Amniotic stem cell (primary cell): ENCODE measurements around the gene XRCC5.
"Not testable (repeated sequence)": the region's sequence is repeated elsewhere in the genome, so short reads cannot be mapped to it uniquely, and the experiment has no call there.

Source experiments
- DNase-seq: peaks from one replicate; lab custom pipeline; 2025; lab: John Stamatoyannopoulos, UW

XRCC5 gene

GRCh38 chr2:216119146-216119545 is 10.0 kb downstream of the XRCC5 start:
- no peak for DNase-seq

- DNase-seq, result no peak
These were observed 10.8 kb downstream of the XRCC5 start for GRCh38 chr2:216119986-216120385.

GRCh38 chr2:216121255-216121654 is 12.1 kb downstream of the XRCC5 start:
- DNase-seq, result no peak

GRCh38 chr2:216126943-216127342 is 17.8 kb downstream of the XRCC5 start:
- DNase-seq, result no peak

- no peak for DNase-seq
These were observed 21.3 kb downstream of the XRCC5 start for GRCh38 chr2:216130346-216130971.

- no peak for DNase-seq
These were observed 22.2 kb downstream of the XRCC5 start for GRCh38 chr2:216131175-216131926.

- no peak for DNase-seq
These were observed 23.4 kb downstream of the XRCC5 start for GRCh38 chr2:216132585-216132984.

GRCh38 chr2:216133397-216133796 is 24.2 kb downstream of the XRCC5 start:
- no peak for DNase-seq

GRCh38 chr2:216134958-216135541 is 25.9 kb downstream of the XRCC5 start:
- no peak for DNase-seq

GRCh38 chr2:216139884-216140283 is 30.7 kb downstream of the XRCC5 start:
- no peak for DNase-seq

- DNase-seq, result not testable (repeated sequence)
These were observed 32.4 kb downstream of the XRCC5 start for GRCh38 chr2:216141516-216141915.

- no peak for DNase-seq
These were observed 33.4 kb downstream of the XRCC5 start for GRCh38 chr2:216142540-216142939.

GRCh38 chr2:216144372-216144771 is 35.2 kb downstream of the XRCC5 start:
- DNase-seq, result no peak

- no peak for DNase-seq
These were observed 35.7 kb downstream of the XRCC5 start for GRCh38 chr2:216144857-216145256.

GRCh38 chr2:216146573-216146972 is 37.4 kb downstream of the XRCC5 start:
- DNase-seq, result no peak

- DNase-seq, result no peak
These were observed 38.3 kb downstream of the XRCC5 start for GRCh38 chr2:216147172-216148131.

- no peak for DNase-seq
These were observed 39.8 kb downstream of the XRCC5 start for GRCh38 chr2:216148983-216149382.

GRCh38 chr2:216149741-216150140 is 40.6 kb downstream of the XRCC5 start:
- no peak for DNase-seq

- no peak for DNase-seq
These were observed 42.3 kb downstream of the XRCC5 start for GRCh38 chr2:216151313-216152025.

- no peak for DNase-seq
These were observed 46.8 kb downstream of the XRCC5 start for GRCh38 chr2:216155954-216156353.

- no peak for DNase-seq
These were observed 47.7 kb downstream of the XRCC5 start for GRCh38 chr2:216156822-216157221.

- DNase-seq, result no peak
These were observed 50.0 kb downstream of the XRCC5 start for GRCh38 chr2:216159144-216159543.
